HG03575 (cell line): ENCODE results near the gene CADM1.

ENCODE experiments used
- ATAC-seq: cut with Tn5 transposase; IDR thresholded peaks from one replicate; pipeline ENCODE4 v1.9.1; 2021; ENCODE audit not compliant: unreplicated experiment, insufficient number of reproducible peaks, low FRiP score; ENCODE audit errors: extremely low read depth

CADM1 gene

DNA sequence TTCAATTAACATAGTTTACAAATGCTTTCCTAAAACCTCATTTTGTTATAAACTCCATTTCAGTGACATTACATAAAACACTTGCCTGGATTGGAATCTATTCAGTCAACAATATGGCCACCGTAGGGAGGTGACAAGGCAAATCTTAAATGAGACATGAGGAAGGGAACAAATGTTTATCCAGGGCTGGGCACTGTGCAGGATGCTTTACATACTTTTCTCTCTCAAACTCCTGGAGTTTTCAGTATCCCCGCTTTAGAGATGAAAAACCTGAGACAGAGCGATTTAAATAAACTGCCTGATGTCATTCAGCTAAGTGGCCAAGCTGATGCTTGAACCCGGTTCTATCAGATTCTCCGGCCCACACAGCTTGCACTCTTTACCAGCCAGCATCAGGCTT, 259.9 kb downstream of the CADM1 start:
- no peak for ATAC-seq

DNA sequence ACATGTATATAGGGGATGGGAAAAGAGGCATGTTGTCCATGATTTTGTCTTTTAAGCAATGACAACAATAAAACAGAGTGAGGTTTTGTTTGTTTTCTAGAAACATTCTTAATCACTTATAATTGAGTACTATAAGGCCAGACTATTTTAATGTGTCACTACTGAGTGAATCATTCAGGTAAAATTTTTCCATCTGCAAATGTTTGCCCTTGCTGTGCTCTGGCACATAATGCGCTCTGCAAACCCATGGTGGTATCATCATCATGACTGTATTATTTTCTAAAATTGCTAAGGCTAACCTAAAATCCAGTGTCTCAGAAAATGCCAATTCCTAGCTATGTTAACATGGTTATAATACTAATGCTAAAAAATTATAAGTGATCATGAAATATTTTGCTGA, 261.2 kb downstream of the CADM1 start:
- ATAC-seq = no peak

GRCh38 chr11:115241899-115242298, 262.3 kb downstream of the CADM1 start:
- no peak for ATAC-seq

DNA sequence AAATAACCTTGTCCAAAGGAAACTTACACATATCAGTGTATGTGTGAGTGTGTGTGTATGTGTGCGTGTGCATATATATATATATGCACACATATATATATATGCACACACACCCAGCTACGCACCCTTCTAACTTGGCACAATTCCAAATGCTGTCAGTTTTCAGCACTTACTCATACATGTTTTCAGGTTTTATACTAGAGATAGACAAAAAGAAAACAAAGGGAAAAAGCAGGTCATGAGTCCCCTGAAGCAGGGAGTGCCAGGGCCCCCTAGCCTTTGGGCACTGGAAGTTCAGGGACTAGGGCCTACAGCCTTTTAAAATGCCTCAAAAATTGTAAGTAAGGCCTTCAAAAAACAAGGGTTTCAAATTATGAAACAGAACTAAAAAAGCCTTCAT, 265.4 kb downstream of the CADM1 start:
- ATAC-seq = no peak

- no peak for ATAC-seq
These were observed 266.1 kb downstream of the CADM1 start for GRCh38 chr11:115238086-115238485.

DNA sequence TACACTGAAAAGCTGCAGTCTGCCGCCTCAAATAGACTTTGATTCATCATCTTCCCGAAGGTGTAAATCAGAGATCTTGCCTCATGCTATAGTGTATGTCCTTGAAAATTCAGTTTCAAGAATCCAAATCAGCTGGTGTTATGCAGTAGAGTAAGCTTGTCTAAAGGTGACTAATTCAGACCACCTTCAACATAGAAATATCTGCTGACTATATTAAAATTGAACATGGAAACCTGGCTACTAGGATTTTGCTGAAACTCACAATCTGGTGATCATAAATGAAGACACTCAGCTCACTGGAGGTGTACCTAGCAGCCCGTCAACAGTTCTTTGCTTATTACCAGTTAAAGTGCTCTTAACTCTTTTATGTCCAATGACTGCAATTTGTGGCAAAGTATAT, 266.6 kb downstream of the CADM1 start:
- no peak for ATAC-seq

GRCh38 chr11:115234794-115235193, 269.4 kb downstream of the CADM1 start:
- no peak for ATAC-seq

DNA sequence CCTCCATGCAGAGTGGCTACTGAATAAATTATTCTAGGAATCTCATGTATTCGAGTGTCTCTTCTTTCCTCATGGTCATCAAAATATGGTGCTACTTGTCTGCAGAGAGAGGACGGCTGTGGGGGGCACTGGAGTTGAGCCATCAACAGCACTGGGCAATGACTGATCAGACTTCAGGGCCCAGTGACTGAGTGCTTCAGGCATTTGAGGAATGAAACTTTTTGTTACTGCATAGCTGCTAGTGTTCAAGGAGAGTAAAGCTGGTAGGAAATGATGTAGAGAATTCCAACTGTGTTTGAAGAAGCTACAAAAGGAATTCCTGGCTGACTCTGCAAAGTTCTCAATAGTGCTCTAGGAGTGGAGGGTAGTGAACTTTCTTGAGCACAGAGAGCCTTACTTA, 277.7 kb downstream of the CADM1 start:
- no peak for ATAC-seq

DNA sequence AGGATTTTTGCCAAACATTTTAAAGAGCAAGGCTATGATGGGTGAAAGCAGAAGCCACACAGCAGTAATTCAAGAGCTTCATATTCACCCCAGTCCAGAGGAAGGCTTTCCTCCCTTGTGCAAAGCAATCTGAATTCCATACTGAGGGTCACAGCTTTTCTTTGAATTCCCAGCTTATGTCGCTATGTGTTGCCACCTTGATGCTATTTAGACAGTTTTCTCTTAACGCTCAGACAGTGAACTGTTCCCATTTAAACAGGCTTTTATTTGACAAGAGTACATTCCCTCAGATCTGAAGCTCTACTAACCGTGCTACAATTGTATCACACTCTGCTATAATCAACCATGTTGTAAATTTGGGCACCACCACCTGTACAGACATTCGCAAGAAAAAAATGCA, 279.7 kb downstream of the CADM1 start:
- ATAC-seq = no peak

- no peak for ATAC-seq
These were observed 281.2 kb downstream of the CADM1 start for GRCh38 chr11:115222863-115223530.

DNA sequence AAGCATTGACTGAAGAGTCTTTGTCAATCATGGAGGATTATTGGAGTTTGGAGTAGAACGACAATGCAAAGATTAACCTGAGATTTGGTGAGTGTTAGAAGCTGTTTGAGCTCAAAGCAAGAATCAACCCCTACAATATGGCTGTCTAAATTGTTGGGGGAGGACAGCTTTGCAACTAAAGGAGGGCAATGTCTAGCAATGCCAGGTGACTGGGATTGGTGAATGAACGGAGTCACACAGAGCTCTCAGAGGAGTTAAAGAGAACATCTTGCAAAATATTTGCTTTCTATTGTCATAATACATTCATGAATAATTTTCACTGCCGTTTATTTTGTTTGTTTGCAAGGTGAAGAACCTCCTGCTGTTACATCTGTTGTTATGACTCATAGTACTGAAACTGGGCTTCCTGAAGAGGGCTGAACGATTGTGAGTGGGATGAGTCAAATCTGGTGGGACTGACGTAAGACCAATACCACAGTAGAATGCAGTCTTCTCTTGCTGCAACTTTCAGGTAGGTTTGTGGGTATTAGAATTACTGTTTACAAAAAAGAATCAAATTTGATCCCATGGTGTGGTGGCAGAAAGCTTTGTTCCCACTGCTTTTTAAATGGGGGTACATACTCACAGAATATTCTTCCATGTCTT, 281.9 kb downstream of the CADM1 start:
- peak; percentile 92 for ATAC-seq

DNA sequence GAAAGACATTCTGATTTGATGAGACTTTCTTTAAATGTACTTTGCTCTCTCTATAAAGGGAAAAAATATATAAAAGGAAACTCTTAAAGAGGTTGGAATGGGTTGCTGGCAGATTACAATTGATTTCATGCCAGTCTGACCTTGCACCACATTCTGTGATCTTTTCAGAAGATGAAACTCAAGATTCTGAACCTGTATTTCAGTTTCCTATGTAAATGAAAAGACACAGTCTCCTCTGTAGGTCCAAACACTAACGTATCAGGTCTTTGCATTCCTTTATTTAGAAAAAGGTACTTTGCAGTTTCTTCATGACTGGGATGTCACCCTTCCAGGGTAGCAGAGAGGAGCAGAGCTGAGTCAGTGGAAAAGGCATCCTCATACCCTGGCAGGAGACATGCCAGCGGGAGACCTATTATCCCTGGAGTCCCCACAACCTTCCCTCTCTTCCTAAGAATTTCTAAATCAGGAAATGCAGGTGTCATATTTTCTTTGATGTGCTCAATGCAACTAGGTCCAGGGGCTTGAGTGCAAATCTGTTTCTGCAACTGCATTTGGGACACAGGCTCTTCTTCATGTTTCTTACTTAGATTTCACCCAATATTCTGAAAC, 282.6 kb downstream of the CADM1 start:
- ATAC-seq = no peak

DNA sequence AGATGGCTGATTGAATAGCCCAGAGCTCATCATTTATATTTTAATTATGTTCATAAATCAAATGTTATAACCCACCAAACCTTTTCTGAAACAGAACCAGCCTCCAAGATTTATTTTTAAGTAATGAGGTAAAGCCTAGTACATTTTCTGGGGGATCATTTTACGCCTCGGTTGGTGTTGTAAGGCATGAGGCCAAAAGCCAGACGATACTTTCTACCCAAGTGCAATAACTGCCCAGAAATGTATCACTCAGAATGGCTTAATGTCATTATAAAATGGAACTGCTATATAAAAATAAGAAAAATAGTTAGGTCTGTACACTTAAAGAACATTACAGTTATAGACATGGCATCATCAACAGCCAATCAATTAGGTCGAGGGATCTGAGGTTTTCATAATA, 283.3 kb downstream of the CADM1 start:
- ATAC-seq = no peak

- ATAC-seq = no peak
These were observed 283.8 kb downstream of the CADM1 start for GRCh38 chr11:115220423-115220822.

- no peak for ATAC-seq
These were observed 284.8 kb downstream of the CADM1 start for GRCh38 chr11:115219376-115219775.

DNA sequence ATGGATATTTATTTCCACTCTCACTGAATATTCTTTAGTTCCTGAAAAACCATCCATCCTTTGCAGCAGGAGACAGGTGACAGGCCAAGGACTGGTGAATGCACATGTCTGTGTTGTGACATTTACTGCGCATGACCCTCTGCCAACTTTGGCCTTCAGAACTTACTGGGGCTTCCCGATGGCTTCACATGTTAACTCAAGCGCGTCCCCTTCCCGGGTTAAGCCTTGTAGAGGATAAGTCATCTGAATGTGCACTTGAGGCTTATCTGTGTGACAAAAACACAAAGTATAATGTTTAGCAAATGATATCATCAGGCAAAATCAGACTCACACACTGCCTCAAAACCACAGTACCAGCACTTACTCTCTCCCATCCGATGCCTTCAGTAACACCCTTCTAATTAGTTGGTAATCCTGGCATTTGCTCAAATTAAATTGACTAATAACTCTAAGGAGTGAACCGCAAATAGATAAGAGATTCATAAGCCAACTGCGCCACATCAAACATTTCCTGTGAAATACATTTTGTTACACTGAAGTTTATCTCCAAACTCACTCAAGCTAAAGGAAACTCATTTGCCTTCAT, 286.4 kb downstream of the CADM1 start:
- no peak for ATAC-seq

DNA sequence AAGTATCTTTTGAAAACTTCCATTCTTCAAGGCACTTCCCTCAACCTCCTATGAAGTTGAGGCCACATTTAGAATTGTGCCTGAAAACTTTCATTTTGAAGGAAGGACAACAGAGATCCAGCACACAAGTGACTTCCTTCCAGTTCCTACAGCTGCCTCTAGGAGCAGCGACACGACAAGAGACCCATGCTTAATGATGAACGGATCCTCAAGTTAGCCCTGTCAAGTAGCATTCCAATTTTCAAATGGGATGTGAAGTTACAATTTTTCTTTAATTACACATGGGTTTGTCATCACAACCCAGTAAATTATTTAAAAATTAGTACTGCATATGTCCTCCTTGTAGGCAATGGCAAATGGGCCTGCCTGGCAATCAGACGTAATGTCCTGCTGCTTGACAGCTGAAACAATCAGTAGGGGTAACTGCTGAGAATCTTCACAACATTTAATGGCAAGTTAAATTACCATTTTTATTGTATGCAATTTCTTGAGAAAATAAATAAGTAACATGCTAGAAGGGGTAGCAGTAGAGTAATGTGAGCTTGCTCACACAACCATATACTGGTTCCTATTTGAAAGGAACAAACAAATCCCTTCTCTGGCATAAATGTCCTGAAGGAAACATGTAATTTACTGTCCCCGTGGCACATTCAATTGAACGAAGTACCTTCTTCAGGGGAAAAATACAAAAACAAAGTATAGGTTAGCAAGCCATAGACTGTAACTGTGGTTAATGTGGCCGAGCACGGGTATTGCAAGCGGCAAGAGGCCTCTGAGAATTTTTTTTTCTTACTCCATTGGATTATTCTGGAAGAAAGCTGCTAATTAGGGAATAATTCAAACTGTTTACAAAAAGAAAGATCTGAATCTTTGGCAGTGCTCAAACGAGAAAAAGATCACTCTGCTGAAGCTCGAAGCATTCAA, 288.3 kb downstream of the CADM1 start:
- ATAC-seq = no peak

GRCh38 chr11:115214644-115215234, 289.5 kb downstream of the CADM1 start:
- ATAC-seq = no peak

- no peak for ATAC-seq
These were observed 291.2 kb downstream of the CADM1 start for GRCh38 chr11:115213007-115213406.
